ENCODE results near the gene OOEP.
A peak's percentile ranks its signal among the peaks of the same experiment; 100 is the strongest.

Gene OOEP

GRCh38 chr6:73364549-73364948 is 5.1 kb downstream of the OOEP start:
- Histone ChIP-seq H3K27me3 (ENCODE audit: control insufficient read depth, insufficient read depth, low read length) (no peaks in the 10 kb centered on the region), H3K4me3 (ENCODE audit: low read depth, low read length) (no peak overlapping the region), H3K27ac (ENCODE audit: low read depth, low read length) (no peak overlapping the region), H3K36me3 (ENCODE audit: control insufficient read depth, insufficient read depth, low read length) (no peaks in the 10 kb centered on the region), H3K4me1 (ENCODE audit: control insufficient read depth, insufficient read depth, low read length) (peaks cover 3% of the 10 kb centered on the region; the same call in 1 of the 2 replicates), H3K9me3 (ENCODE audit: control insufficient read depth, insufficient read depth, low read depth, low read length) (peaks cover 11% of the 10 kb centered on the region), H3K9ac (ENCODE audit: low read length) (no peak overlapping the region)

GRCh38 chr6:73364121-73364520 is 5.6 kb downstream of the OOEP start:
- Histone ChIP-seq H3K4me1 (ENCODE audit: control insufficient read depth, insufficient read depth, low read length) (peaks cover 3% of the 10 kb centered on the region; the same call in 1 of the 2 replicates), H3K27ac (ENCODE audit: low read depth, low read length) (no peak overlapping the region), H3K4me3 (ENCODE audit: low read depth, low read length) (no peak overlapping the region), H3K9me3 (ENCODE audit: control insufficient read depth, insufficient read depth, low read depth, low read length) (peaks cover 11% of the 10 kb centered on the region), H3K9ac (ENCODE audit: low read length) (no peak overlapping the region), H3K27me3 (ENCODE audit: control insufficient read depth, insufficient read depth, low read length) (no peaks in the 10 kb centered on the region), H3K36me3 (ENCODE audit: control insufficient read depth, insufficient read depth, low read length) (no peaks in the 10 kb centered on the region)

- Histone ChIP-seq H3K27ac (ENCODE audit: low read depth, low read length) (no peak overlapping the region), H3K9me3 (ENCODE audit: control insufficient read depth, insufficient read depth, low read depth, low read length) (peaks cover 11% of the 10 kb centered on the region), H3K36me3 (ENCODE audit: control insufficient read depth, insufficient read depth, low read length) (no peaks in the 10 kb centered on the region), H3K9ac (ENCODE audit: low read length) (no peak overlapping the region), H3K4me3 (ENCODE audit: low read depth, low read length) (no peak overlapping the region), H3K27me3 (ENCODE audit: control insufficient read depth, insufficient read depth, low read length) (no peaks in the 10 kb centered on the region), H3K4me1 (ENCODE audit: control insufficient read depth, insufficient read depth, low read length) (peaks cover 3% of the 10 kb centered on the region; the same call in 1 of the 2 replicates)
Observed at GRCh38 chr6:73363537-73363875, 6.2 kb downstream of the OOEP start.

- Histone ChIP-seq H3K9me3 (ENCODE audit: control insufficient read depth, insufficient read depth, low read depth, low read length) (peaks cover 11% of the 10 kb centered on the region), H3K36me3 (ENCODE audit: control insufficient read depth, insufficient read depth, low read length) (no peaks in the 10 kb centered on the region), H3K9ac (ENCODE audit: low read length) (no peak overlapping the region), H3K4me1 (ENCODE audit: control insufficient read depth, insufficient read depth, low read length) (peaks cover 3% of the 10 kb centered on the region; the same call in 1 of the 2 replicates), H3K27ac (ENCODE audit: low read depth, low read length) (no peak overlapping the region), H3K4me3 (ENCODE audit: low read depth, low read length) (no peak overlapping the region), H3K27me3 (ENCODE audit: control insufficient read depth, insufficient read depth, low read length) (no peaks in the 10 kb centered on the region)
Observed at GRCh38 chr6:73362869-73363536, 6.7 kb downstream of the OOEP start.

GRCh38 chr6:73362358-73362757 is 7.3 kb downstream of the OOEP start, which contains the start of gene KHDC3L:
TSS of gene KHDC3L (plus strand) at chr6:73362658. CDS start at chr6:73362730, 72 bp downstream.
- Histone ChIP-seq H3K36me3 (ENCODE audit: control insufficient read depth, insufficient read depth, low read length) (no peaks in the 10 kb centered on the region), H3K9me3 (ENCODE audit: control insufficient read depth, insufficient read depth, low read depth, low read length) (peaks cover 11% of the 10 kb centered on the region), H3K4me1 (ENCODE audit: control insufficient read depth, insufficient read depth, low read length) (no peaks in the 10 kb centered on the region), H3K27me3 (ENCODE audit: control insufficient read depth, insufficient read depth, low read length) (no peaks in the 10 kb centered on the region), H3K9ac (ENCODE audit: low read length) (no peak within 1 kb of the TSS), H3K4me3 (ENCODE audit: low read depth, low read length) (no peak within 1 kb of the TSS), H3K27ac (ENCODE audit: low read depth, low read length) (no peak within 1 kb of the TSS)

- H3K4me3 ChIP-seq (ENCODE audit: low read depth, low read length) = no peak within 1 kb of the TSS
- H3K36me3 ChIP-seq (ENCODE audit: control insufficient read depth, insufficient read depth, low read length) = no peaks in the 10 kb centered on the region
- peaks cover 7% of the 10 kb centered on the region; the same call in 1 of the 2 replicates for H3K9me3 ChIP-seq (ENCODE audit: control insufficient read depth, insufficient read depth, low read depth, low read length)
- peaks cover 14% of the 10 kb centered on the region for H3K4me1 ChIP-seq (ENCODE audit: control insufficient read depth, insufficient read depth, low read length)
- H3K27ac ChIP-seq (ENCODE audit: low read depth, low read length) = no peak within 1 kb of the TSS
- H3K9ac ChIP-seq (ENCODE audit: low read length) = no peak within 1 kb of the TSS
- no peaks in the 10 kb centered on the region for H3K27me3 ChIP-seq (ENCODE audit: control insufficient read depth, insufficient read depth, low read length)
Observed at GRCh38 chr6:73353636-73354593, 15.8 kb downstream of the OOEP start, which contains the start of gene DPPA5. TSS of gene DPPA5 (minus strand) at chr6:73354276. CDS start at chr6:73354225, 51 bp downstream.

- Histone ChIP-seq H3K9ac (ENCODE audit: low read length) (peak overlapping the region; percentile 68), H3K4me1 (ENCODE audit: control insufficient read depth, insufficient read depth, low read length) (peaks cover 24% of the 10 kb centered on the region), H3K36me3 (ENCODE audit: control insufficient read depth, insufficient read depth, low read length) (no peaks in the 10 kb centered on the region), H3K9me3 (ENCODE audit: control insufficient read depth, insufficient read depth, low read depth, low read length) (peaks cover 10% of the 10 kb centered on the region), H3K27me3 (ENCODE audit: control insufficient read depth, insufficient read depth, low read length) (no peaks in the 10 kb centered on the region), H3K4me3 (ENCODE audit: low read depth, low read length) (0 out of 2 replicates have a peak overlapping the region, but pooled peaks have one; percentile 34), H3K27ac (ENCODE audit: low read depth, low read length) (peak overlapping the region; percentile 98)
Observed at GRCh38 chr6:73349311-73349710, 20.4 kb downstream of the OOEP start.

GRCh38 chr6:73348550-73349204 is 21.0 kb downstream of the OOEP start:
- peak overlapping the region; percentile 82 for H3K27ac ChIP-seq (ENCODE audit: low read depth, low read length)
- H3K36me3 ChIP-seq (ENCODE audit: control insufficient read depth, insufficient read depth, low read length) = no peaks in the 10 kb centered on the region
- H3K9ac ChIP-seq (ENCODE audit: low read length) = peak overlapping the region; percentile 48
- peaks cover 24% of the 10 kb centered on the region for H3K4me1 ChIP-seq (ENCODE audit: control insufficient read depth, insufficient read depth, low read length)
- no peaks in the 10 kb centered on the region for H3K27me3 ChIP-seq (ENCODE audit: control insufficient read depth, insufficient read depth, low read length)
- peaks cover 6% of the 10 kb centered on the region for H3K9me3 ChIP-seq (ENCODE audit: control insufficient read depth, insufficient read depth, low read depth, low read length)
- H3K4me3 ChIP-seq (ENCODE audit: low read depth, low read length) = no peak overlapping the region

GRCh38 chr6:73343164-73343563 is 26.5 kb downstream of the OOEP start:
- Histone ChIP-seq H3K27me3 (ENCODE audit: control insufficient read depth, insufficient read depth, low read length) (no peaks in the 10 kb centered on the region), H3K36me3 (ENCODE audit: control insufficient read depth, insufficient read depth, low read length) (no peaks in the 10 kb centered on the region), H3K9ac (ENCODE audit: low read length) (no peak overlapping the region), H3K27ac (ENCODE audit: low read depth, low read length) (no peak overlapping the region), H3K4me1 (ENCODE audit: control insufficient read depth, insufficient read depth, low read length) (0 out of 2 replicates have a peak, but pooled peaks cover 2% of the 10 kb centered on the region), H3K4me3 (ENCODE audit: low read depth, low read length) (no peak overlapping the region), H3K9me3 (ENCODE audit: control insufficient read depth, insufficient read depth, low read depth, low read length) (peaks cover 2% of the 10 kb centered on the region)

GRCh38 chr6:73342174-73342573 is 27.5 kb downstream of the OOEP start:
- no peak overlapping the region for H3K4me3 ChIP-seq (ENCODE audit: low read depth, low read length)
- no peak overlapping the region for H3K27ac ChIP-seq (ENCODE audit: low read depth, low read length)
- no peaks in the 10 kb centered on the region for H3K27me3 ChIP-seq (ENCODE audit: control insufficient read depth, insufficient read depth, low read length)
- H3K9me3 ChIP-seq (ENCODE audit: control insufficient read depth, insufficient read depth, low read depth, low read length) = no peaks in the 10 kb centered on the region; the same call in 1 of the 2 replicates
- no peaks in the 10 kb centered on the region for H3K4me1 ChIP-seq (ENCODE audit: control insufficient read depth, insufficient read depth, low read length)
- no peaks in the 10 kb centered on the region for H3K36me3 ChIP-seq (ENCODE audit: control insufficient read depth, insufficient read depth, low read length)
- no peak overlapping the region for H3K9ac ChIP-seq (ENCODE audit: low read length)

All from HUES6 (cell line).